ENCODE data around the gene TIGD4.

- TF ChIP-seq CTCF (IDR thresholded peaks at IDR 0.05; ENCODE audit: borderline replicate concordance, extremely low read depth, low read length, poor library complexity, severe bottlenecking), result no peak
- TF ChIP-seq EZH2 (IDR thresholded peaks at IDR 0.05; ENCODE audit: borderline replicate concordance, low read depth, low read length, severe bottlenecking), result no peak
Measured at GRCh38 chr4:152828122-152828521, 48.6 kb upstream of the TIGD4 start.
